ENCODE measurements around the gene ALPI.

ALPI gene

DNA sequence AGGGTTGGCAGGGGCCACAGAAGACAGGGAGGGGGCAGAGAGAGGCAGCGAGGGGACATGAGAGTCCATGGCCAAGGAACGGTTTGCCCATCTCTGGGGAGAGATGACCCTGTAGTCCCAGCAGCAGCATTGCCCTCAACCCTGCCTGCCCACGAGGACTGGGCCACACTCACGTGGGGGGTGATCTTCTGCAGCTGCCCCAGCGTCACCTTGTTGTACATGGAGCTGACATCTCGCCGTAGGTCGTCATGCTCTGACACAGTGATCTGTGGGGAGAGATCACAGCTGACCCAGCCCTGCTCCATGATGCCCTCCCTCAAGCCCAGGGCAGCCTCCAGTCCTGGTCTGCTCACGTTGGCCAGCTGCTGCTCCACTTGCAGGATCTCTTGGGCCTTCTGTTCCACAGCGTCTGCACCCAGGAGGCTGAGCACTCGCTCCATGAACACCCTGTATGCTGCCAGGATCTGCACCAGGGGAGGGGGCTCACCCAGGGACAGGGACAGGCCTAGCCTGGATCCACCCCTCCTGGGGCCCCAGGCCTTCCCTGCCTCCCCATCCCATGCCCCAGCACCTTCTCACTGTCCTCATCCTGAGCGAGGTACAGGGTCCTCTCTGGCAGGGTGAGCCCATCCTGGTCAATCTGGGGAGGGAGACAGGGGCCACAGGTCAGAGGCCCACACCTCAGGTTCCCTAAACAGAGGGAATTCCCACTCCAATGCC, 28.8 kb downstream of the ALPI start:
- no peak for DNase-seq (ENCODE audit: low spot score)
- no peak for FAIRE-seq

DNA sequence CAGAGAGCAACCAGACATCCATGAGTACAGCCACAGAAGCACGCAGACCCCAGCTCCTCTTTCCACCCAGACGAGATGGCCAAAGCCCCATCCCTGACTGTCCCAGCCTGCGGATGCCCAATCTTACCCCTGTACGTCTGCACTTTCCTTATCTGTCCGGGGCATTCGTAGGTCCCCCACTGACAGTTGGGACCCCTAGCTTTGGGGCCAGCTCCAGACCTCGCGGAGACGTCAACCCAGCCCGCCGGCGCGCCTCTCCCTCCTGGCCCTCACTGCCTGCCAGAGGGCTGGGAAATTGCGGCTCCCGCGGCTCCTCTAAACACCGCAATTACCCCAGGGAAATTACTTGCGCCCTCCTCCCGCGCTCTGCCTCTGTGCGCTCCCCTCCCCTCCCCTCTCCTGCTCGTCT, 29.4 kb downstream of the ALPI start:
- no peak for FAIRE-seq
- no peak for DNase-seq (ENCODE audit: low spot score)

DNA sequence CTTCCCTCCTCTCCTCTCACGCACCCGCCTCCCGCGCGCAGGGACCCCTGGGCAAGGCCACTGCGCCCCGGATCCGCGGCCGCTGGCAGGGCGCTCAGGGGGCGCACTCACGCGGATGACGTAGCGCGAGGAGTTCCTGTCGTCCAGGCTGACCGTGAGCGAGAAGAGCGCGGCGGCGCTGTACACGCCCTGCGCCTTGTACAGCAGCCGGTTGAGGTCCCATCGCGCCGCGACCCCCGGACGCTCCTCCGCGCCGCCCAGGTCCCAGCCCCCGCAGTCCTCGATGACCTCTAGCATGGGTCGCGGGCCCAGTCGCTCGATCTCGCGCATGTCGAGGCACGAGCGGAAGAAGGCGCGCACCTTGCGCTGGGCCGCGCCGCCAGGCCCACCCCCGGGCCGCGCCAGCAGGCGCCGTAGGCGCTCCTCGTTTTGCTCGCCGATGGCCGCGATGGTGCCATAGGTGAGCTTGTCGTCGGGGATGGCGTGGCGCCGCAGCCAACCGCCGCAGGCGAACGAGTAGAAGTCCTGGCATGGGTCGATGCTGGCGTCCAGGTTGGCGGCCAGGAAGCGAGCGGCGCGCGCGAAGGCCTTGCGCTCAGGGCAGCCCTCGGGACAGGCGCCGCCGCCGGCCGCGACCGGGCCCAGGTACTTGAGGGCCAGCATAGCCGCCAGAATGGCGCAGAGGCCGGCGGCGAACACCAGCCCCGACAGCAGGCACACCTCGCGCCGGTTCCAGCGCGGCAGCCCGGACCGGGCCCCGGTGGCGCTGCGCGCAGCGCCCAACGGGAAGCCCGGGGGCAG, 30.0 kb downstream of the ALPI start:
- FAIRE-seq, result no peak

DNA sequence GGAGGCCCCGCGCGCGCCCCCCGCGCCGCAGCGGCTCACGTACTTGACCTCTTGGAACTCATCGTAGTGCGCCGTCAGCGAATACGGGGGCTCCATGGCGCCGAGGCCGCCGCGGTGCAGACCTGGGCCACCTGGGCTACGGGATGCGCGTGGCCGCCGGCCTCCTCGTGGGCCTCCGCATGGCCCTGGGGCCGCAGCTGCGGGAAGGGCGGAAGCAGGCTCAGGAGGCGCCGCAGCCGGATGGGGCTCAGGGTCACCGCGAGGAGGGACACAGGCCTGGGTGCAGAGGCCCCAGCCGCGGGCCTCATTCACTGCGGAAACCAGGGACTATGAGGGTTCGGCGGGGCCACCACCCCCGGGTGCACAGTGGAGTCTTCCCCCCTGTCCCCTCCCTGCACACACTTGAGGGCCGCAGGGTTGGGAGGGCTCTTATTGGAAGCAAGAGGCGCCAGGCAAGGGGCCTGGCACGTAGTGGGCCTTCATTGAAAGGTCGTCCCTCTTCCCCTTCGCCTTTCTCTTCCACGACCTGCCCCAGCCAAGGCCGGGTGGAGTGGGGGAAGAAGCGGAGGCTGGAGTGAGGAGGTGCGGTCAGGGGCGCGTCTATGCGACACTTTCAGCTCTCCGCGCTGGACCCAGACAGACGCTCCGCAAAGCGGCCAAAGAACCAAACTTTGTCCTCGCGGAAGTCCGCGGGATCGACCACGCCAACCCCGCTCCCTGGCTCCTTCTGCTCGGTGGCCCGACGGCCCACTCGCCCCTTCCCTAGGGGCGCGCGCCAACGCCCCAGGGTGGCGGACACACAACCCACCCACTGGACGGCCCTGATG, 30.8 kb downstream of the ALPI start:
- DNase-seq (ENCODE audit: low spot score), result no peak
- FAIRE-seq, result no peak

More for the DNA sequence above, 30.0 kb downstream of the ALPI start:
- DNase-seq (ENCODE audit: low spot score), result no peak

DNA sequence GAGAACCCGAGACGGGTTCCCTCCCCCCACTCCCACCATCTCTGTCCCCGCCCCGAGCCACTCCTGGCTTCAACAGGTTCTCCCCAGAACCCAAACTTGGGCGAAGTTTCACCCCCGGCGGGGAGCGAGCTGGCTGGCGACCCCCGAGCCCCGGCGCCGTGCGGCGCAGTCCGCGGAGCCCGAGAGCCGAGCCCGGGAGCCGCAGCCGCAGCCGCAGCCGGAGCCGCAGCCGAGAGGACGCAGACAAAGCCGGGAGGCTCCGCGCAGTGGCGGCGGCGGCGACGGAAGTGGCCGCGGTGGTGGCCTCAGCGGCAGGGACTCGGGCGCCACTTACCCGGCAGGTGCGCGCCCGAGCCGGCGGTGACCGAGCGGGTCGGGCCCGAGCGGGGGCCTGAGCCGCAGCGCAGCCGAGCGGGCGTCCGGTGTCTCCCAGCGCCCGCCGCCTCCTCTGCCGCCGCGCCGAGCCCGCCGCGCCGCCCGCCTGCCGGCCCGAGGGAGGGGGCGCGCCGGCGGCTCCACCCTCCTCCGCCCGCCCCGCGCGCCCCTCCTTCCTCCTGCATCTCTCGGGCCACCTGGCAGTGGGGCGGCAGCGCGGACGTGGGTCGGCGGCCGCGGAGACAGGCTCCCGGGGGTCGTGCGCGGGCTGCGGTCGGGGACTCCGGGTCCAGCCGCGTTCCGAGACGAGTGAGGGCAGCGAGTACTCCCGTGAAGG, 31.6 kb downstream of the ALPI start, which contains the start of gene ECEL1:
ECEL1 (minus strand) TSS at position 450 of the 712 bp plus-strand sequence. CDS start 1,181 bp downstream, outside the sequence.
- FAIRE-seq (no peak), DNase-seq (ENCODE audit: low spot score) (no peak)

DNA sequence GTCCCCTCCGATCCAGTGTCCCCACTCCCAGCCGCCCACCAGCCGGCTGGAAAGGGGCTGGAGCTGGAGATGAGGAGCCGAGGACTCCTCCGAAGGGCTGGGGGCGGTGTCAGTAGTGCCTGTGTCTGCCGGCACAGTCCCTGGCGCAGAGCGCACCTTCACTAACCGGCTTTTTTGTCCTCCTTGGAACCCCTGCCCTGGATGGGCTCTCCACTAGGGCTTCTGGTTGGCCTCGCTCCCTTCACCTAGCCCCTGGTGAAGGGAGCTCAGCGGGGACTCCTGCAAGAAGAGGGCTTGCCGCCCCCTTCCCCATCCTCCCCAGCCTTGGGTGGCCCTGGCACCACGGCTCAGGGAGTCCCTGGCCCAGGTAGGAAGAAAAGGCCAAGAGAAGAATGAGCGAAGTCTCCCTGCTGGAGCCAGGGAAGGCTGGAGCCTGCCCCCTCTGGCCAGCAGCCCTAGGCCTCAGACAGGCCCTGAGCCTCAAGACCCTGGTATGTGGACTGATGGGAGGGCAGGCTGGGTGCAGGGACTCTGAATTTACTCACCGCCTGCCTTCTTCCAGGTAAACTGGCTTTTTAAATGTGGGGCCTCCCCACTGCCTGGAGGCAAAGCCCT, 32.3 kb downstream of the ALPI start:
- FAIRE-seq (no peak), DNase-seq (ENCODE audit: low spot score) (no peak)

DNA sequence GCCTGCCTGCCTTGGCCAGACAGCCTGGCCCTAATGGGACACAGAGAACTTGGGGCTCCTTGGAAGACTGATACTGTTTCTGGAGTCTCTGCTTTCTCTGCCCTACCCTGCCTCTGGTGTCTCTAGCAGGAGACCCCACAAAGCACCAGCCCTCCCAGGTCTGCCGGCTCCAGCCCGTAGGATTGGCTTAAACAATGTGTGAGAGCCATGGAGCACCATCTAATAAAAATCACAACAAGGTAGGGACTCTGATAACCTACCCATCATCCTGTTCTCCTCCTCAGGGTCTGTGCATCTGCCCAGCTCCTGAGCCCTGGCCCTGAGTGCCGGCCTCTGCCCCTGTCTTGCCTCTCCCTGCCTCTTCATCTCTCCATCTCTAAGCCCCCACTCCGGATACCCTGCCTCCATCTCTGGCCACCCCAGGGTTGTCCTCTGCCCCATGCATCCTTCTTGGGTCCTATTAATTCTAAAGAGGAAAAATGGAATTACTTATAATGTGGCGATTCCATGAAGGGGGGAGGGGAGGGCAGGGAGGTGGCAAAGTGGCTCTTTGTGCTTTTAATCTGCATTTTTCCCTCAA, 32.9 kb downstream of the ALPI start:
- no peak for FAIRE-seq
- no peak for DNase-seq (ENCODE audit: low spot score)

DNA sequence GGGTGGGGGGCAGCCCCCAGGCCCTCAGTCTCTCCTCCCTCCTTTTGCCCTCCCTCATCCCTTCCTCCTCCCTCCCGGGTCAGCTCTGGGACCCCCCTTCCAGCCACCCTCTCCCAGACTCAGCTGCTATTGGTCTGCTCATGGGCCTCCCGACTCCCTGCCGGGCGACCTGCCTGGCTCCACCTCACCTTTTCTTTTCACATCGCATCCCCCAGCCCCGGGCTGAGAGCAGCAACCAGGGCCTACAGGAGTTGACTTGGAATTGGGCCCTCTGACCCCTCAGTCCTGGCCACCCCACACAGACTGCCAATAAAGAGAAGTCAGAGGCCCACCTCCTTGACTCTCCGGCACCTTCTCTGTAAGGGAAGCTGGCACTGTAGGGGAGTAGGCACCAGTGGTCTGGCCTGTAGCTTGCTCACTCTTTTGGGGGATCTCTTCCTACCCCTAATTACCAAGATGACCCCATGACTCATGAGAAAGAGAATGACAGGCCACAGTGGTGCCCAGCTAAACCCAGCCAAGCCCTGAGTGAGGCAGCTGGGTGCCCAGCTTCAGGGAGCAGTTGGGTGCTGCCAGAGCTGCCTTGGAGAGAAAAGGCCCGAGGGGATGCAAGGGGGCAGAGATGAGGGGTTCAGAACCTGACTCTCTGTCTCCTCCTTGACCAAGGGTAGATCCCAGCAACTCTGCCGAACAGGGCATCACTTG, 33.7 kb downstream of the ALPI start:
- no peak for DNase-seq (ENCODE audit: low spot score)
- FAIRE-seq, result no peak

DNA sequence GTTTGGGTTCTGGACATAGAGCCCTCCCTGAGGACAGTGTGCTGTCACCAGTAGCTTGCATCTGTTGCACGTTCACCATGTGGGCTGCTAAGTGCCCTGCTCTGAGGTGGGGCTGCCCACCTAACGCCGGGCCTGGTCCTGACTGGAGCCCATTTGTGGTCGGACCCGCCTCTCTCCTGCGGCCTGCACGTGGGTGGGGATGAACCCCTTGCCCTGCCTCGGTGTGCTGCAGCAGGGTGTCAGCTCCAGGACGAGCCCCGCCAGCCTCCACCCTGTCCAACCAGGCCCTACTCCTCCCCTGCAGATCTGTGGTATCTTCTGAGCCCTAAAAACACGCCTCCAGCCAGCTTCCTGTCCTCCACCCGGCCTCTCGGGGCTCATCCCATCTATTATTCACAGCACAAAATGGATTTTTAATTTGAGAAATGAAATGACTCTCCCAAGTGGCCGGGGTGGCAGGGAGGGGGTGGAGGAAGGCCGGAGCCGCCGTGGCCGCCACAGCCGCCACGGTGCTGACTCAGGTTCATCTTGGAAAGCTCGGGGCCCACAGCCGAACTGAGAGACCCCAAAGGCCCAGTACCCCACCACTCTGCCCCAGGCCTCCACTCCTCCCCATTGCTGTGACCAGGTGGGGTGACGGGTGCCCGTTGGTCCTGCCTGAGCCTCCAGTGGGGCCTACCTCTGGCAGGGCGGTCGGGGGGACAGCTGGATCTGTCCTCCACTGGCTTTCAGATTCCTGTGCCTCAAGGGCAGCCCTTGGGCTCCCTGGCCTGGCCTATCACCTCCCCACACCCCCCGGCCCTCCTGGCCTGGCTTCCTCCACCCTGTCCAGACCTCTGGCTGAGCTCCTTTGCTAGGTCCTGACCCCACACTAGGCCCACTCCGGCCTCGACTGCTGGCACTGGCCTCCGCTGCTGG, 34.5 kb downstream of the ALPI start:
- DNase-seq (ENCODE audit: low spot score), result no peak
- FAIRE-seq, result no peak

DNA sequence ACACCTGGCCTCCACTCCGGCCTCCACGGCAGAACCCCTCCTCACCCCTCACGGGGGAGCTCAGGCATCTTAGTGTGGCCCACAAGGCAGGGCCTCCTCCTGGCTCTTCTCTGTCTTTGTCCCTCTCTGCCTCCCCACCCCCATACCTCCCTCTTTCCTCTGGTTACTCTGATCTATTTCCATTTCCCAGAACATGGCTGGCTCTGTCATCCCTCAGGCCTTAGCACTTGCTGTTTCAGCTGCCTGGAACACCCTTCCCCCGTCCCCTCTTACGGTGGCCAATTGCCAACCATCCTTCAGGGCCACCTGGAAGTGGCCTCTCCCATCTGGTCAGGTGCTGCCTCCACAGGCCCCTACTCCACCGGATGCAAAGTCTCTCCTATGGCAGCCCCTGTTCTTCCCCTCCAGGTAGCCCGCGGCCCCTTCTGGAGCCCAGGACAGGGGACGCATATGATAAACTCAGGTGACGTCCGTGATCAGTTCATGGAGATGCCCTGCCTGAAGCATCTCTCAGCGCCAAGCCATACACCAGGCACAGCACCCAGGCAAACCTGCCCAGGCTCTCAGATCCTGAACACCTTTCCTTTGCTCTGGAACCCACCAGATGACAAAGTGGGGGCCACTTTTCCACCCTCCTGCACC, 35.3 kb downstream of the ALPI start:
- DNase-seq (ENCODE audit: low spot score), result no peak
- FAIRE-seq, result no peak

DNA sequence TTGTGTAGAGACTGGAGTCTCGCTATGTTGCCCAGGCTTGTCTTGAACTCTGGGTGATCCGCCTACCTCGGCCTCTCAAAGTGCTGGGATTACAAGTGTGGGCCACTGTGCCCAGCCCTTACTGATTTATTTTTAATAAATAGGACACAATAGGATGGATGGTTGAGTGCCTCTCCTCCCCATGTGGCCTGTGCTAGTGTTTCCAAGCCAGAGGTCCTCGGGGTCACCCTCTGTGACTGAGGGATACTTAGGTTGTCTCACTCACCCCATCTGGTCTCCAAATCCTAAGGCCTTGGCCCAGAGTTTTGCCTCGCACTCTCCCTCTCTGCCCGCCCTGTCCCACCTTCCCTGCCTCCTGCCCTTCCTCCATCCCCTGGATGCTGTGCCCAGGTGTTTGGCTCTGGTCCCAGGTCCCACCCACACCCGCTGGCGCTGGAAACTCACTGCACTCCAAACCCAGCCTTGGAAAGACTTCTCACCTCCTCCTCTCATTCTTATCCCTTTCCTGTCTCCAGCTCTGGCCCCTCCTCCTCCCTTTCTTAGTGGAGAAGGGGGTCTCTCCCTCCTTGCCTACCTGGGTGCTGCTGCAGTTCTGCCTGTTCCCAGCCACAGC, 36.4 kb downstream of the ALPI start:
- FAIRE-seq, result no peak

DNA sequence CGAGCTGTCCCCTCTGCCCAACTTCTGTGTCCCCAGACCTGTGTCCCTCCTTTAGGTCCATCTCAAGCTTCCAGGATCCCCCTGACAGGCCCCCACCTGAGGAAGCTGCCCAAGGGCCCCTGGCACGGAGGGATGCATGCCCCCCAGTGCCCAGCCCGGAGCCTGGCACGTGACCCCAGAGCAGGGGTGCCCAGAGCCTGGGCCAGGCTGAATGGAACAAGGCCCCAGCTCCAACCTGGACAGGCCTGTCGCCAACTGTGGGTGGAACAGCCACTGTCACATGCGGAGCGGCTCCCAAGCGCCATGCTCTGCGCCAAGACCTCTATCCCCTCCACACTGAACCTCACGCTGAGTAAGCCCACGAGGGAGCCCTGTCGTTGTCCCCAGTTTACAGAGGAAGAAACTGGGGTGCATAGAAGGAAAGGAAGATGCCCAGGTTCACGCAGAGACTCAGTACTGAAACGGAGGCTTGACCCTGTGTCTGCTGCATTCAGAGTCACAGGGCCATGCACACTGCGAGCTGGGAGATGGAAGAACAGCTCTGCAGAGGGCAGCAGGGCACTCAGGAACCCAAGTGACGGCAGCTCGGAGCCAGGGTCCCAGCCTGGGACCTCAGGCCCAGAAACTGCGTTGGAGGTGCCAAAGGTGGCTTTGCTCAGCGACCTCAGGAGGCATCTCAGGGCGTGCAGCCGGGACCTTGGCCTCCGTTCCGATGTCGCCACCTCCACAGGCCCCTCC, 37.2 kb downstream of the ALPI start:
- no peak for FAIRE-seq
- no peak for DNase-seq (ENCODE audit: low spot score)

More for the DNA sequence above, 36.4 kb downstream of the ALPI start:
- no peak for DNase-seq (ENCODE audit: low spot score)

DNA sequence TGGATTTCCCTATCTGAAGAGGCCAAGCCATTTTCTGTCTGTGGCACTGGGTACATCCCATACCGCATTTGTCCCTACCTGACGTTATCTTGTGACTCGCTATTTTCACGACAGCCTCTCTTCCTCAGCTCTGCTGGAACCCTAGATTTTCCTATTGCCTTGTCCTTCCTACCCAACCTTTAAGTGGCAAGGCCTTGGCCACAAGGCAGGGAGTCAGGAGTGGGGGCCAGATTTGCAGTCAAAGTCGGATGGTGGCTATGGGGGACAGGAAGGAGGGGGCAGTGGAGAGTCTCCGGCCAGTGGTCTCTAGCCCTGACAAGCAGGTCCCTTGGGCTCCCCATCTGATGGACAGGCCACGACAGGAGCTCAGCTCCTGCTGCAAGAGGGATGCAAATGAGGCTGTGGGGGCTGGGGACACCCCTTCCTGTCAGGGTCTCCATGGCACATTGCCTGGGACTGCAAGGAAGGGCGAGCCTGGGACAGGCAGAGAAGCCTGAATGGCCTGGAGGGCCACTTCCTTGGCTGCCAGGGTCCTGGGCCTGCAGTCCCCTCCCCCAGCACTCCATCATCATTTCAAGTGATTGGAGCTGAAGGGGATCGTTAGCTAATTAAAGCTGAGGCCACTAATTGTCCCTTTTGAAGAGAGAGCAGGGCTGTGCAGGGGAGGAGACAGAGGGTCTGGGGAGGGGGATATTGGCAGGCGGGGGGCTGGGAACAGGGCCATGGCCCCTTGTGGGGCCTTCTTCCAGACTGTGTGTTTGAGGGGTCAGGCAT, 37.9 kb downstream of the ALPI start:
- no peak for FAIRE-seq

DNA sequence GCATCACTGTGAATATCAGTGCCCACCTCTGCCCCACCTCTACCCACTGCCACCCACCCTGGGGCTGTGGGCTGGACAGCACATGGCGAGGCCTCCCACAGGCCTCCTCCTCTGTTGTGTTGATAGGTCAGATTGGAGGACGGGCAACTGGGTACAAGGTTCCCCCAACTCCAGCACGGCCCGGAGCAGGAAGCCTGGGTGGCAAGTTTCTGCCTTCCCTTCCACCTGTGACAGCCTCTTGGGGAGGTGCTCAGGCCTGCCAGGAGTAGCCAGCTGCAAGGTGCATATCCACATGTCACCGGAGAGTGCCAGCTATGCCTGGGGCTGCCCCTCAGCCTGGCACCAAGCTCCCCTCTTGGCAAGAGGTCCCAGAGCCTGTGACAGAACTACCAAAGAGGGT, 38.6 kb downstream of the ALPI start:
- DNase-seq (ENCODE audit: low spot score), result no peak
- no peak for FAIRE-seq

More for the DNA sequence above, 37.9 kb downstream of the ALPI start:
- no peak for DNase-seq (ENCODE audit: low spot score)

DNA sequence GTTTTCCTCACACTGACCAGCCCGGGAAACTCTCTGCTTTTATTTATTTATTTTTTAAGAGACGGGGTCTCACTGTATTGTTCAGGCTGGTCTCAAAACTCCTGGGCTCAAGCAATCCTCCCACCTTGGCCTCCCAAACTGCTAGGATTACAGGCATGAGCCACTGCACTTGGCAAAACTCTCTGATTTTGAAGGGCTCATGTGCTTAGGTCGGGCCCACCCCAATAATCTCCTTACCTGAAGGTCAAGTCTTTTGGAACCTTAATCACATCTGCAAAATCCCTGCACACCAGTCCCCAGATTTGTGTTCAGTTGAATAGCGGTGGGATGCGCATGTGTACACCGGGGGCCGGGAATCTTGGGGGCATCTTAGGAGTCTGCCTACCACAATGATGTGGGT, 39.3 kb downstream of the ALPI start:
- no peak for FAIRE-seq
- DNase-seq (ENCODE audit: low spot score), result no peak
